Tracheal epithelial cell (primary cell): ENCODE data around the gene FANCD2OS. TPM values are rescaled to one million over a fixed set of nuclear protein-coding genes. Genes with fewer than 3 reads are reported as not detected.

Experiments used
- total RNA-seq: library from RNA; depleted of rRNA; stranded (reverse); fragments of >200 nt; gene quantifications from 2 replicates; pipeline ENCODE4 v1.2.1, GENCODE V29; 2014

The FANCD2OS gene, protein sequence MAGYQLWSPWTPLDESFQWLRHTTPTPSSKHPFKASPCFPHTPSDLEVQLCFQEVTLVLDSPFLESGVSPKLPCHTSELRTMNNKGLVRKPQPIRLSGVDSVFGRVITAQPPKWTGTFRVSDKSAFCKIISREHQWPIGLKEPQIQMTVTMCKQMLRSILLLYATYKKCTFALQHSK
- total RNA-seq: not detected in 2 replicates

DNA sequence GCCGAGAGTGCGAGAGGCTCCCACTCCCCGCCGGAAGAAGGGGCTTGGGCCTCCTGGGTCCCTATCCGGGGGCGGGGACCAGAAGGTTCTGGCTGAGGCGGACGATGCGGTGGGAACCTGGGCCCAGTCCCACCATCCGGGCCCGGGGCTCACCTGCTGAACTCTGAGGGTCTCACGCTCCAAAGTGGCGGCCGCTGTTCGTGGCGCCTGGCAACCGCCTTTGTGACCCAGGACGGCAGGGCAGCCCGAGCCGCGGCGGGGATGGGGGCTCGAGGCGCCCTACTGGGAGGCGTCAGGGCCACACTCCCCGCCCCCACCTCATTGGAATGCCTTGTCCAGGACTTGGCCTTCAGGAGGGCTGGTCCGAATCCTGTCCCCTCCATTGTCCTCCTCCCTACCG is at the start of gene FANCD2OS:
Gene FANCD2OS, minus strand, starts transcription at position 165 of the 400 bp plus-strand sequence. CDS start 3,481 bp downstream, outside the sequence.

DNA sequence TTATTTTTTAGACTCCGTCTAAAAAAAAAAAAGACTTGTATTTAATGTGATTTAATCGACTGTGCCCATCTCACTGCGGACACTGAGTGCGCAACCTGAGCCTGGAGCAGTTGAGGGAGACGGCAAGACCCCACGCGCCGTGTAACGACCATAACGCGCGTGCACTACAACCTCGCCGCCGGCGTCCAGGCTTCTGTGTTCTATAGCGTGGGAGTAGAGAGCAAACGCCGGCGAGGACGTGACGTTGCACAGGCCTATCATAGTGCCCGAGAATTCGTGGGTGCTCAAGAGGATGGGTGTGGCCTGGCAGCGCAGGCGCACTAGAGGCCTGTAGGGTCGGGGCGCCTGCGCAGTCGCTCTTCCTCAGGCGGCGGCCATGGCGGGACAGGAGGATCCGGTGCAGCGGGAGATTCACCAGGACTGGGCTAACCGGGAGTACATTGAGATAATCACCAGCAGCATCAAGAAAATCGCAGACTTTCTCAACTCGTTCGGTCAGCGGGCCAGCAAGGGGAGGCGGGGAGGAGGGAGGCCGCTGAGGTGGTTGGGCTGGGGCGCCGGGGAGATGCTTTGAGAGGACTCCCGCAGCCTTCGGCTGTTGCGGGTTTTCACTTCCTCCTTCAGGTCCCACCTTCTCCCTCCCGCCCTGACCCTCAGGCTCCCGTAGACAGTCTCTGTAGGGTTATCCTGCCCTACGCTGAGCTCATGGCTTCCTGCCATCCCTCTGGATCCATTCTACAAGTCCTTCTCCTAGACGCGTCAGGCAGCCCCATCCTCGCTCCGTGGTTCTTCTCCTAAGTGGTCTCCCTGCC is 7.5 kb upstream of the FANCD2OS start, which contains the start of gene BRK1:
Gene BRK1, plus strand, starts transcription at position 350 of the 812 bp plus-strand sequence. Its CDS starts 27 bp downstream, at position 377.

Other genes with a start within 250 kb of the FANCD2OS start
- gene CIDEC, start 228.0 kb downstream of the FANCD2OS start, total RNA-seq: not detected in 2 replicates
- 24.8 and 28.1 TPM in 2 replicates for gene JAGN1, start 217.6 kb downstream of the FANCD2OS start, total RNA-seq
- 2.6 and 2.7 TPM in 2 replicates for gene IL17RE, start 205.4 kb downstream of the FANCD2OS start, total RNA-seq
- gene IL17RC, start 191.2 kb downstream of the FANCD2OS start, total RNA-seq: 23.6 and 46.9 TPM in 2 replicates
- 19.4 and 30.8 TPM in 2 replicates for gene CRELD1, start 174.4 kb downstream of the FANCD2OS start, total RNA-seq
- 0.72 and 1.7 TPM in 2 replicates for gene PRRT3, start 155.8 kb downstream of the FANCD2OS start, total RNA-seq
- gene EMC3, start 121.4 kb downstream of the FANCD2OS start, total RNA-seq: 39.3 and 48.4 TPM in 2 replicates
- 5.1 and 9.9 TPM in 2 replicates for gene FANCD2, start 81.8 kb downstream of the FANCD2OS start, total RNA-seq
- gene BRK1, start 7.4 kb upstream of the FANCD2OS start, total RNA-seq: 104 and 115 TPM in 2 replicates
- gene VHL, start 33.5 kb upstream of the FANCD2OS start, total RNA-seq: 41.1 and 48.7 TPM in 2 replicates
- gene IRAK2, start 56.7 kb upstream of the FANCD2OS start, total RNA-seq: 4.7 and 40.7 TPM in 2 replicates
- 8.9 and 9.0 TPM in 2 replicates for gene TATDN2, start 140.2 kb upstream of the FANCD2OS start, total RNA-seq
- gene GHRL, start 184.7 kb upstream of the FANCD2OS start, total RNA-seq: not detected in 2 replicates
- gene SEC13, start 212.9 kb upstream of the FANCD2OS start, total RNA-seq: 117 and 201 TPM in 2 replicates